RWPE2 (cell line): Measurements from ENCODE around the gene ATXN7L3.

Experiments used
- ATAC-seq: fragments of 200-7000 bp; cut with Tn5 transposase; 3 replicates; pipeline ENCODE4 v1.9.1; 2021; ENCODE audit warnings: low read depth
- DNase-seq: peaks from one replicate; pipeline ENCODE4 v3.0.0-alpha.2; 2020; ENCODE audit warnings: low spot score
- H3K27ac ChIP-seq: fragments of 450-650 bp; 2 replicates; pipeline ENCODE4 v1.5.1; 2017; ENCODE audit warnings: mild to moderate bottlenecking; ENCODE audit not compliant: poor library complexity, severe bottlenecking
- H3K27me3 ChIP-seq: fragments of 250-450 bp; sonication (Bioruptor Pico); 2 replicates; pipeline ENCODE4 v1.5.1; 2021; ENCODE audit warnings: mild to moderate bottlenecking, moderate library complexity; ENCODE audit not compliant: insufficient read depth, poor library complexity, severe bottlenecking
- H3K36me3 ChIP-seq: fragments of 250-450 bp; sonication (Bioruptor Pico); 2 replicates; pipeline ENCODE4 v1.5.1; 2020; ENCODE audit warnings: low read depth, mild to moderate bottlenecking, moderate library complexity
- H3K4me1 ChIP-seq: fragments of 250-450 bp; sonication (Bioruptor Pico); 2 replicates; pipeline ENCODE4 v1.5.1; 2021; ENCODE audit warnings: mild to moderate bottlenecking, moderate library complexity; ENCODE audit not compliant: insufficient read depth, poor library complexity, severe bottlenecking
- H3K4me3 ChIP-seq: fragments of 250-450 bp; sonication (Bioruptor Pico); 2 replicates; pipeline ENCODE4 v1.5.1; 2021; ENCODE audit warnings: mild to moderate bottlenecking, moderate library complexity; ENCODE audit not compliant: severe bottlenecking
- H3K9me3 ChIP-seq: fragments of 250-450 bp; sonication (Bioruptor Pico); 2 replicates; pipeline ENCODE4 v1.5.1; 2021; ENCODE audit warnings: mild to moderate bottlenecking, moderate library complexity; ENCODE audit not compliant: severe bottlenecking
- TF ChIP-seq, protein P1 (sequence below): fragments of 450-650 bp; IDR thresholded peaks from one replicate; pipeline ENCODE4 v1.5.1; 2017; ENCODE audit warnings: mild to moderate bottlenecking, moderate library complexity; ENCODE audit not compliant: poor library complexity, severe bottlenecking

ATXN7L3 gene

DNA sequence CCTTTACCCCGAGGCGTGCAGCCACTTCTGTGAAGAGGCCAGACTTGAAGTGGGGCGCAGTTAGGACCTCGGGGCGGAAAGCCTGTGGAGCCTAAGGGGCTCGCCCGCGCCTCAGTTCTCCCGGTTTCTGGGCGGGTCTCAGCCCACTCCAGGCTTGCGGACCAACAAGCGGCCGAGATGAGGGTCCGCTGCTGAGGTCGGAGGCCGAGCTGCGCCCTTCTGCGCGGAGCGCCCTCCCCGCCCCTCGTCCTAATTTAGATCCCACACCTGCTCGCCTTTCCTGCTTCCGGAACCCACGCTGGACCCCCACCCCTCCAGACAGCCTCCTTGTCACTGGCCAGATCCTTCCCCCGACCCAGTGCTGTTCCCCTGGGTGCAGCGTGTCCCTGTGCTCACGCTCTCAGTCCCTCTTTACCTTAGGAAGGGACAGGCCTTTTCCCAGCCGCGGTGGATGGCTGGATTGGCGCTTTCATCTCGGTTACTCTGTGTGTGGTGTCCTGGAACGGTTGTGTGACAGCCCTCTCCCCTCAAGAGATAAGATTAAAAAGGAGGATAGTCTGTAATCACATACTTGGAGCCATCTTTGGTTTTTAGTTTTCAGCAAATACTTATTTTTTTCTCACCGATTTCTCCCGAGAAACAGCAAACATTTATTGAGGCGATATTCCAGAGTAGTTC is 933 bp upstream of the ATXN7L3 start:
- ATAC-seq, result peak; percentile 2
- TF ChIP-seq, protein P1, sequence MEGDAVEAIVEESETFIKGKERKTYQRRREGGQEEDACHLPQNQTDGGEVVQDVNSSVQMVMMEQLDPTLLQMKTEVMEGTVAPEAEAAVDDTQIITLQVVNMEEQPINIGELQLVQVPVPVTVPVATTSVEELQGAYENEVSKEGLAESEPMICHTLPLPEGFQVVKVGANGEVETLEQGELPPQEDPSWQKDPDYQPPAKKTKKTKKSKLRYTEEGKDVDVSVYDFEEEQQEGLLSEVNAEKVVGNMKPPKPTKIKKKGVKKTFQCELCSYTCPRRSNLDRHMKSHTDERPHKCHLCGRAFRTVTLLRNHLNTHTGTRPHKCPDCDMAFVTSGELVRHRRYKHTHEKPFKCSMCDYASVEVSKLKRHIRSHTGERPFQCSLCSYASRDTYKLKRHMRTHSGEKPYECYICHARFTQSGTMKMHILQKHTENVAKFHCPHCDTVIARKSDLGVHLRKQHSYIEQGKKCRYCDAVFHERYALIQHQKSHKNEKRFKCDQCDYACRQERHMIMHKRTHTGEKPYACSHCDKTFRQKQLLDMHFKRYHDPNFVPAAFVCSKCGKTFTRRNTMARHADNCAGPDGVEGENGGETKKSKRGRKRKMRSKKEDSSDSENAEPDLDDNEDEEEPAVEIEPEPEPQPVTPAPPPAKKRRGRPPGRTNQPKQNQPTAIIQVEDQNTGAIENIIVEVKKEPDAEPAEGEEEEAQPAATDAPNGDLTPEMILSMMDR, result no peak
- H3K9me3 ChIP-seq, result no peaks in the 10 kb centered on the region
- DNase-seq, result no peak
- H3K4me3 ChIP-seq, result peak overlapping the region; percentile 98
- H3K4me1 ChIP-seq, result peaks cover 22% of the 10 kb centered on the region
- H3K27me3 ChIP-seq, result no peaks in the 10 kb centered on the region
- H3K27ac ChIP-seq, result peak overlapping the region; percentile 96
- H3K36me3 ChIP-seq, result peaks cover 23% of the 10 kb centered on the region

DNA sequence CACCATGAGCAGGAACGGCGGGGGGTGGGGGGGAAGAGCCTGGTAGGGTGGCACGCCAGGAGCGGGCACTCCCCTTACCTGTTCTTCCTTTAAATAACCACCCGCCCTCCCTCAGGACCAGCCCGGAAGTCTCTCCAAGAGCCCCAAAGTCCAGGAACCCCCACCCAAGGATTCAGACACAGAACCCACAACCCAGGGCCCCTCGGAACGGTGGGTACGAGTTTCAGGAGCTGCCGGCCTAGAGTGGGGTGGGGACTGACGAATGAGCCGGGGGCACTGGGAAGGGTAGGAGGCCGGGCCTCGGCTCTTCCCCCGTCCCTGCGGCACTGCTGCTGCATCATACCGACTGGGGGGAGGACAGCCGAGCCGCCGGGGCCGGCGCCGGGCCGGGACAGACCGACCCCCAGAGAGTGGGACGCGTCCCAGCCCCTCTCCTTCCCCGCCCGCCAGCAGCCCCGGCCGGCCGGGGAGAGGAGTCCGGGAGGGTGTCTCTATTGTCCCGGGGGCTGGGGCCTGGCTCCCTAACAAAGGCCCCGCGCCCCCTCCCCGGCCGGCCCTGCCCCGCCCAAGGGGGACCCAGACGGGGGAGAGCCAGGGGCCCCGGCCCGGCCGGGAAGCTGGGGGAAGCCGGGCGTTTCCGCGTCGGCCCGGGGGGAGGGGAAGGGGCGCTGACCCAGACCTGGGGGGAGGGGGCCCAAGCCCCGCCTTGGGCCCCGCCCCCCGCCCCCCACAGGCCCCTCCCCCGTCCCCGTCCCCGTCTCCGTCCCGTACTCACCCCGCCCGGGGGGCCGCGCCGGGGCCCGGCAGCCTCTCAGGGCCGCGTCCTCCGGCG is 747 bp downstream of the ATXN7L3 start:
- H3K27ac ChIP-seq, result peak overlapping the region; percentile 96
- H3K36me3 ChIP-seq, result peaks cover 39% of the 10 kb centered on the region
- H3K9me3 ChIP-seq, result no peaks in the 10 kb centered on the region
- peak overlapping the region; percentile 98 for H3K4me3 ChIP-seq
- TF ChIP-seq, protein P1, result peak; percentile 9
- DNase-seq, result no peak
- peaks cover 12% of the 10 kb centered on the region for H3K4me1 ChIP-seq
- H3K27me3 ChIP-seq, result no peaks in the 10 kb centered on the region
- peak; percentile 22 for ATAC-seq

DNA sequence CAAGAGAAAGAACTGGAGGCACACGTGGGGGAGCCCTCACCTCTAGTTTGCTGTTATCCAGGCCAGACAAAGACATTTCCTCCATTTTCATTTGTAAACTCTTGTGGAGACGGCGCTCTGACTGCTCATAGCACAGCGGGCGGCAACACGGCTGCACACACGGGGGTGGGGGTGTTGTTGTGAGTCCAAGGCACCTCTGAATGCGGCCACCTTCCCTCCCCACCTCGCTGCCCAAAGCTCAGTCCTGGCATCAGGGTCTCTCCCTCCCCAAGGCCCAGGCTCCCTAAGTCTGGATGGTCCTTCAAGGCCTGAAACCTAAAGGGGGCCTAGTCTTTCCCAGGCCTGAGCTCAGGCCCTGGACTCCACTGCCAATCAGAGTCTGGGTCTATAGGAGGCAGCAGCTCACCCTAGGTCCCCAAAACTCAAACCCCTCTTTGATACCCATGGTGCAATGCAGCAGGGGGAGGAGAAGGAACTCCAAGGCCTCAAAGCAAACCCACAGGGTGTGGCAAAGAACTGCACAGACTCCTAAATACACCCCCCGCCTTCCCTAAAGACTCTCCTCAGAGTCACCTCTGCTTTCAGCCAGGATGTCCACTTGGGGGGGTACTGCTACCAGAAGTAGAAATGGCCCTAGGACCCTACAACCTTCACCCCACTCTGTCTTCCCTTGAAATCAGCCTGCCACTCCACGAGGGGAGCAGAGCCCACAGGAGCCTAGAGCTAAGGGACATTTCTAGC is 1.5 kb downstream of the ATXN7L3 start:
- ATAC-seq (peak; percentile 20), DNase-seq (no peak)
- Histone ChIP-seq H3K4me1 (peaks cover 5% of the 10 kb centered on the region), H3K9me3 (no peaks in the 10 kb centered on the region), H3K4me3 (peak overlapping the region; percentile 98), H3K27me3 (no peaks in the 10 kb centered on the region), H3K36me3 (peaks cover 45% of the 10 kb centered on the region), H3K27ac (peak overlapping the region; percentile 96)
- TF ChIP-seq, protein P1, result peak; percentile 36

DNA sequence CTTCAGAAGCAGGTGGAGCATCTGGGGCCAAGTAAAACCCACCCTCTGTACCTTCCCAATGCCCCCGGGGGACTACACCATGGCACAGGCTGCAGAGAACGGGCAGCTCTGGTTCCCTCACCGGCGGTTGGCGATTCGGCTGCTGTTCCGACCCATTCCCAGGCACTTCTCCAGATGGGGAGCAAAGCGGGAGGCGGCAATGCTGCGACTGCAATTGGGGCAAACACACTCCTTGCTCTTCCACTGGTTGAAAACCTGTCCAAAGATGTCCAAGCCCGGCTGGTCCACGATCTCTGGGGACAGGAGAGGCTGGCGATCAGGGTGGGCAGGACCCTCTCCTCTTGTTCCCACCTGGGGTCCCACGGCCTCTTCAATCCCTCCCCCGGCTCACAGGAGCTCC is 2.6 kb downstream of the ATXN7L3 start:
- Histone ChIP-seq H3K36me3 (peaks cover 45% of the 10 kb centered on the region), H3K4me3 (no peak overlapping the region), H3K27ac (peak overlapping the region; percentile 96), H3K4me1 (peaks cover 5% of the 10 kb centered on the region), H3K9me3 (no peaks in the 10 kb centered on the region), H3K27me3 (no peaks in the 10 kb centered on the region)
- TF ChIP-seq, protein P1, result no peak
- ATAC-seq (no peak), DNase-seq (no peak)
